HG03097 (cell line): Measurements from ENCODE around the gene ATP8B3.

Source experiments
- ATAC-seq: cut with Tn5 transposase; IDR thresholded peaks from one replicate; pipeline ENCODE4 v1.9.1; 2021; ENCODE audit not compliant: unreplicated experiment, low FRiP score

The ATP8B3 gene

DNA sequence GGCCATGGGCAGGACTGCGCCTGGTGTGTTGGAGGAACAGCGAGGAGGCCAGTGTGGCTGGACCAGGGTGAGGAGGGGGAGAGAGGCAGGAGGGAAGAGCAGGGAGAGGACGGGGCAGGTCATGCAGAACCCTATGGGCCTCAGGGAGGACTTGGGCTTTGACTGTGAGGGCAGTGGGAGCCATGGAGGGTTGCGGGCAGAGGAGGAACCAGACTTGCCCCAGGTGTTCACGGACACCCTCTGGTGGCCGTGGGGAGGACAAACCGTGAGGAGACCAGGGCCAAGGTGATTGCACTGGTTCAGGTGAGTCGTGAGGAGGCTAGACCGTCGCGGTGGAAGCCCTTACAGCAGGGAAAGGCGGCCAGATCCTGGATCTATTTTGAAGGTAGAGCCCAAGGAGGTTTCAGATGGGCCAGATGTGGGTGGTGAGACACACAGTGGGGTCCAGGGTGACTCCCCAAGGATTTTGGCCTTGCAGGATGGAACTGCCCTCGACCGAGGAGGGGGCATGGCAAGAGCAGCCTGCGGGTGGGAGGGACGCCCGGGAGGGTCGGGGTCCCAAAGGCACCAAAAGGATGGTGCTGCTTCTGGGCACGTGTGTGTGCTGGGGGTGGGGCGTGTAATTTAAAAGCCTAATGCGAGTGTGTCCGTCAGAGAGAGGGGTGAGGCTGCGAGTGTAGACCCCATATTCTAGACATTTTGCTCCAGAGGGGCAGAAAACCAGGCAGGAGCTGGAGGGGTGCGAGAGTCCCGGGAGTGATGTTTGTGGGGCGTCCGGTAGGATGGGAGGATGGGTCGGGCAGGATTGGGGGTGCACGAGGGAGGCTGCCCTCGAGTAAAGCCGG lies 39.0 kb upstream of the ATP8B3 start:
- ATAC-seq: no peak

- no peak for ATAC-seq
These were observed 37.9 kb upstream of the ATP8B3 start for GRCh38 chr19:1849886-1850398.

- no peak for ATAC-seq
These were observed 37.0 kb upstream of the ATP8B3 start for GRCh38 chr19:1849132-1849474.

DNA sequence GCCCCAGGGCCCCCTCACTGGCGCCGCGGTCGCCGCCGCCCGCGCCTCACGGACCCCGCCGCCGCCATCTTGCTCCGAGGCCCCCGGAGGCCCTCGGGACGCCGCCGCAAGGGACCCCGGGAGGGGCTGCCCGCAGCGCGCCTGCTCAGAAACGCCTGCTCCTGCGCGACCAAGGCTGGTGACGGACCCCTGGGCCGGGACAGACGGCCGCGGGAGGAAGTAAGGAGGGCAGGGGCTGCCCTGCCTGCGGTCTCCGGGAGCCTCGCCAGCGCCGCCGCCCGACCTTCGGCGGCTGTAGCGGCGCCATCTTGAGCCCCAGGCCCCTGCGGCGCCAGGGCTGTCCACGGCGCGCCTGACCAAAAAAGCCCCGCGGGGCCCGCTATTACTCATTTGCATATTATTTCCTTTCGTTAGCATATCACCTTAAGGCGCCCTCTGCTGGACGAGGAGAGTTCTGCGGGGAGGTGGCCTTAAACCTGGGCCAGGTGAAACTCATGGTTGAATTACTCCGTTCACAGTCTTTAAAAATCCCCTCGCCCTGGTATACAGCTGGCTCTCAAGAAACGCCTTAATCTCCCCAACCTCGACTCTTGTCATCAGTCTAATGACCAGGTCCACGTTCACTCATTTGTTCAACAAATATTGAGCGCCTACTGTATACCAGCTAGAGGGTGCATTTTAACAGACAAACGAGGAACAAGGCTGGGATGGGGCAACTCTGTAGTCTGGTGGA lies 36.5 kb upstream of the ATP8B3 start, which contains the start of gene REXO1:
Gene REXO1 (minus strand): TSS at position 85 of the 733 bp plus-strand sequence. CDS start 125 bp downstream, outside the sequence.
- peak; percentile 57 for ATAC-seq

DNA sequence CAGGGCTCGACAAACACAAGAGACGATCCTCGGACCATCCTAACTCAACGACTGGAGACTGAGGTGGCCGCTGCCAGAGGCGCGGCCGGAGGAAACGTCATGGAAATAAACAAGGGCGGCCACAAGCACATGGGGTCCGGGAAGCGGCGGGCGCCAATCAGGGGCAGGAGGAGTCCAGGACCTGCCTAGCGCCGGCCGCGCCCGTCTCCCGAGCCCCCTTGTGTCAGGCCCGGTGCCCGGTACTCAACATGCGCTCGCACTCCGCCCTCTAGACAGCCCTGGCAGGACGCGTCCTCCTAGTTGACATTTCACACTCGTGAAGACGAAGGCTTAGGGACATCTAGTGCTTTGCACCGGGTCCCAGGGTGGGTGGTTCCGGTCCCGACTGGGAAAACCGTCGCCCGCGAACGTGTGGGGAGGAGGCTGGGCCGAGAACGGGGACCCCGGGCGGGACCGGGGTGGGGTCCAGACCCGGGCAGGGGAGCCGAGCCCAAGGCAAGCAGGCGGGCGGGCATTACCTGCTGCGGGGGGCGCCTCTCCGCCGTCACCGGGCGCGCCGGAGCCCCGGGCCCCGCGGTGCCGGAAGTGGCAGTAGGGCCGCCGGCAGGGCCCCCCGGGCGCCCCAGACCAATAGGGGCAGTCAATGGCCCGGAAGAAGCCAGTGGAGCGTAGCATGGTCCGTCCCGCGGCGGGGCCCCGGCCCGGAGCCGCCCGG lies 35.8 kb upstream of the ATP8B3 start:
- ATAC-seq: peak; percentile 18

- ATAC-seq: no peak
These were observed 35.2 kb upstream of the ATP8B3 start for GRCh38 chr19:1847348-1847683.

GRCh38 chr19:1846517-1847204 lies 34.6 kb upstream of the ATP8B3 start:
- ATAC-seq: no peak

- ATAC-seq: no peak
These were observed 33.6 kb upstream of the ATP8B3 start for GRCh38 chr19:1845642-1846041.

- ATAC-seq: no peak
These were observed 33.0 kb upstream of the ATP8B3 start for GRCh38 chr19:1845125-1845515.

- ATAC-seq: no peak
These were observed 32.5 kb upstream of the ATP8B3 start for GRCh38 chr19:1844513-1845124.

GRCh38 chr19:1843646-1844394 lies 31.7 kb upstream of the ATP8B3 start:
- ATAC-seq: no peak

GRCh38 chr19:1843116-1843515 lies 31.0 kb upstream of the ATP8B3 start:
- no peak for ATAC-seq

- no peak for ATAC-seq
These were observed 29.3 kb upstream of the ATP8B3 start for GRCh38 chr19:1841209-1841924.

GRCh38 chr19:1840541-1841115 lies 28.6 kb upstream of the ATP8B3 start:
- ATAC-seq: no peak

- no peak for ATAC-seq
These were observed 27.8 kb upstream of the ATP8B3 start for GRCh38 chr19:1839658-1840540.

DNA sequence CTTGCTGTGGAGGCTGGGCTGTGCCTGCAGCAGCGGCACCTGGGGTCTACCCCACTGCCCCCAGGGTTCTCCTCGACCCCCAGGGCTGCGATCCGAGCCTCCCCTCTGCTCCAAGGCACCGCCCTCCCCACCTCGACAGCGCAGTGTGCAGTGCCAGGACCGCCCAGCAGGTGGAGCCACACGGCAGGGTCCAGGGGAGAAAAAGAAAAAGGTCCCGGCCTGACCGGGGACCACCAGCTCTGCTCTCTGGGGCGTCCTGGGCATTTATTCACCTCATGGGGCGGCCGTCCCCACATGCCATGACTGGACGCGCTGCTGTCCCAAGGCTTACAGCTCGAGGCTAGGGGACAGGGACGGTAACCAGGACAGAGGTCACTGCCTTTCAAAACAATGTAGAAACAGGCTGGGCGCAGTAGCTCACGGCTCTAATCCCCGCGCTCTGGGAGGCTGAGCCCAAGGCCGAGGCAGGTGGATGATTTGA lies 25.6 kb upstream of the ATP8B3 start:
- ATAC-seq: no peak

DNA sequence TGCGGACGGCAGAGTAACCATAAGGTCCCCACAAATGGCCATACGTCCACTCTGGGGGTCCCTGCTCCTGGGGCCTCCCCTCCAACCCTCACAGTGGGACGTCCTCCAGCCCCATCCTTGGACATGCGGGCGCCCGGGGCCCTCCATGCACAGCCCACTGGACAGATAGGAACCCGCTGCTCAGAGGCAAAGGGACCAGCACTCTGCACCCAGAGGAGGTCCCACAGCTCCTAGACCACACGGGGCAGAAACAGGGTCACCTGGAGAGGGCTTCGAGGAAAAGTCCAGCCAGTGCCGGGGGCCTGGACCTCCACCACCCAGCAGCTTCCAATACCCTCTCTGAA lies 25.1 kb upstream of the ATP8B3 start:
- no peak for ATAC-seq
